ENCODE measurements around the gene MCUB.
A peak's percentile ranks its signal among the peaks of the same experiment; 100 is the strongest.

MCUB gene

DNA sequence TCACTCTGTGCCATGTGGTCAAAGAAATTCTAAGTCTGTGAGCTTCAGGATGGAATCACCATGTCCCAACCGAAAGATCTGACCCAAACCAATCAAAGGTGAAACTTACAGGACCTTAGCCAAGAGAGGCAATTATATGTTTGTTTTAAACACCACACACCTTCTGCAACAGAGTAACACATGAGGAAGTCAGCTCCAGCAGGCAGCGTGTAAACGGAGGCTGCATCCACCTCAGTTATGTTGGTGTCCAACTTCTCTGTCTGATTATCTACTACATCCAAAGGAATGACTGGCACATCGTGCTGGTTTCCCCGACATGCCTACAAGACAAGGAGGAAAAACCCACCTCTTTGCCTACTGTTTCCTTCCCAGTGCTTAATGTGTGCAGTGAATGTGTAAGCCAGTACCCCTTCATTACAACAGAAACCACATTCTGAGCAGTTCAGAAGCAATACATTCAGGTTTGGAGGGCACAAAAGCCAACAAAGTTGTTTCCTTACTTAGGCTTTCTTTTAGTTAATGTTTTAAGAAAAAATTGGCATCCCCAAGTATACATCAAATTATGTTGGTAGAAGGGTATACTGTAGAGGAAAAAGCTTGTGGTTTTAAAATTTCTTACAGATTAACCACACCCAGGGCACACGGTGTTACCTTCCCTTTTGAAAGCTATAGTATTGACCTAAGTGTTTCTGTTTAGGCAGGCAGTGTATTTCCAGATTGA lies 130.8 kb downstream of the MCUB start:
- no peak for DNase-seq

GRCh38 chr4:109691411-109691920 lies 131.4 kb downstream of the MCUB start:
- no peak for DNase-seq

GRCh38 chr4:109698656-109699055 lies 138.6 kb downstream of the MCUB start:
- DNase-seq = no peak

DNA sequence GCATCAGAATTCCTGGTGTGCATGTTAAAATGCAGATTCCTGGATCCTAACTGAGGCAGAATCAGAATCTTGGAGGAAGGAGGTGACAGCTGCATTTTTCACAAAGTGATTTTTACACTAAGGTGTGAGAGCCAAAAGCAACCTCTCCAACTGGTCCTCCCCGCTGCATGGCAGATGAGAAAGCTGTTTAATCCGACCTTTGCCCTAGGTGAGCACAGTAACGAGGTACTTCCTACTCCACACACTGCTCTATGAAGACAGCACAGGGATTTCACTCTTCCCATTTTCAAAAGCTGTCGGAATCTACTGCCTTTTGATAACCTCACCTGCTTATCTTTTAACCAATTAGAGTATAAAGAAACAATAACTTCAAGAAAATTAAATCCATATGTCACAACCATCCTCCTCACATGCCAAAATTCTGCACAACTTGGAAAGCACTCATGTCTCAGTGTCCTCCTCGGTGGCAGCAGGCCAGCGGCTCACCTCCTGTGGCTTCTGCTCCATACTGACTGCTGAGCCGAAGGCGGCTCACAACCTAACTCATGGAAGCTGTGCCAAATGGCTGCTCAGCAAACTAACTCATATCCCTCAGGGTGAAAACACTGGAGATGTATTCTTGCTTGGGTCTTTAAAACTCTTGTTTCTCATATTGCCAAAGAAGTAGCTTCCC lies 139.6 kb downstream of the MCUB start:
- DNase-seq = peak; percentile 54

- peak; percentile 2 for DNase-seq
Measured at GRCh38 chr4:109701566-109702410, 141.7 kb downstream of the MCUB start.

GRCh38 chr4:109702950-109703663 lies 143.1 kb downstream of the MCUB start, which contains the start of gene CASP6:
Gene CASP6, minus strand, starts transcription at chr4:109703445. Its CDS starts 50 bp downstream, at chr4:109703395.
- peak; percentile 90 for DNase-seq

- peak; percentile 33 for DNase-seq
Measured at GRCh38 chr4:109703664-109704361, 143.8 kb downstream of the MCUB start.

- DNase-seq = no peak
Measured at GRCh38 chr4:109708435-109708834, 148.4 kb downstream of the MCUB start.

- no peak for DNase-seq
Measured at GRCh38 chr4:109708990-109709389, 148.9 kb downstream of the MCUB start.

- no peak for DNase-seq
Measured at GRCh38 chr4:109713500-109713899, 153.5 kb downstream of the MCUB start.

DNA sequence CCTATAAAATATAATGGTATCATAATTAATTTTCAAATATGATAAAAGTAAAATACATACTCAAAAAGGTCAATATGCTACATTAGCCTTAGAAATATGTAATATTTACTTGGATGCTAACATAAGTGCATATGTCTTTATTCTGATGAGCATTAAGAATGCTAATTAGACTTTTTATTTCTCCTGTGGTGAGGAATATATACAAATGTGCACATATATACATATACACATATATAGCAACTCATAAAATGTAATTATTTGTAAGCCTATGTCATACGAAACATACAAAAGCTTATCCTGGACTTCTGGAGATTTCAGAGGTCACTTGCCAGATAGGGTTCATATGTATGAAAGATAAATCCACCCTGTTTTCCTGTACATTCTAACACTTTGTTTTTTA lies 158.7 kb downstream of the MCUB start:
- DNase-seq = no peak

DNA sequence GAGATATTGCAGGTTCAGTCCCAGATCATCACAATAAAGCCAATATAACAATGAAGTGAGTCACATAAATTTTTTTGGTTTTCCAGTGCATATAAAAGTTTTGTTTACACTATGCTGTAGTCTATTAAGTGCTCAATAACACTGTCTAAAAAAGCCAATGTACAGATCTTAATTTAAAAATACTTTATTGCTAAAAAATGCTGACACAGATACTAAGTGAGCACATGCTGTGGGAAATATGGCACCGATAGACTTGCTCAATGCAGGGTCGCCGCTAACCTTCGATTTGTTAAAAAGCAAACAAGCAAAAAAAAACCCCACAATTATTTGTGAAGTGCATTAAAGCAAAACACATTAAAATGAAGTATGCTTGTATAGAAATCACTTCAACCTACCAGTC lies 159.6 kb downstream of the MCUB start:
- DNase-seq = no peak

DNA sequence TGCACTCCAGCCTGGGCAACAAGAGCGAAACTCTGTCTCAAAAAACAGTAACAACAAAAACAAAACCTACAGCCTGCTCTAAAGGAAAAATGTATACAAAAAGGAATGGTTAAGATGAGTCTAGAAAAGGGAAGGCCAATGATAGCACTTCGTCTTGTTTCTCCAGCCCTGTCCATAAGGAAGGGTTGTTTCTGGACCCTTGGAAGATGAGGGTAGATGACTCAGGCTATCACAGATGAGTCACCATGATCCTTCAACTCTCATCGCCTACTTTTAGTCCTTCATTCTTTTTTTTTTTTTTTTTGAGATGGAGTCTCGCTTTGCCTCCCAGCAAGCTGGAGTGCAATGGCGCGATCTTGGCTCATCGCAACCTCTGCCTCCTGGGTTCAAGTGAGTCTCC lies 161.0 kb downstream of the MCUB start:
- no peak for DNase-seq

DNA sequence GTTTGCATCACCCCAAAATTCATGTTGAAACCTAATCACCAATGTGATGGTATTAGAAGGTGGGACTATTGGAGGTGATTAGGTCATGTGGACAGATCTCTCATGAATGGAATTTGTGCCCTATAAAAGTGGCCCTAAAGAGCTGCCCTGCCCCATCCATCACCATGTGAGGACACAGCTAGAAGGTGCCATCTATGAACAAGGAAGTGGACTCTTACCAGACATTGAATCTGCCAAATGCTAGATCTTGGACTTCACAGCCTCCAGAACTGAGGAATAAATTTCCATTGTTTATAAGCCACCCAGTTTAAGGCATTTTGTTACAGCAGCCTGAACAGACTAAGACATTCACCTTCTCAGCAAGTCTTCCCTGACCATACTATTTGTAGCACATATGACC lies 162.3 kb downstream of the MCUB start:
- DNase-seq = no peak

DNA sequence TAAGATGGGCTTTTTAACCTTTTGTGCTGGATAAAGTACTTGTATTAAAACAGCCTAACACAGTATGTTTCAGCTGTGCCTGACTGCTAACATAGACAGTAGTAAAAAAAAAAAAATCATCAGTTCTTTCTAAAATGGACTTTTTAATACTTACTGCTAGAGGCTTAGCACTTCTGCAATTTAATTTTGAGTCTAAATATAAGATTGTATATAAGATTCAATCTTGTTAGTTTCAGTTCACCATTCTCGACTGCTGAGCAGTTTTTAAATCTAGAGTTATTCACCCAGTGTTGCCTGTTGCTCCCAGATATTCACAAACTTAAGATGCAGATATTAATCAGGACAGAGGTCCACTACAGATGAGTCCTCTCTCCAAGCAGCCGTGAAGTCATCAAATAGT lies 163.1 kb downstream of the MCUB start:
- no peak for DNase-seq

- peak; percentile 28 for DNase-seq
Measured at GRCh38 chr4:109728385-109728784, 168.3 kb downstream of the MCUB start.

DNA sequence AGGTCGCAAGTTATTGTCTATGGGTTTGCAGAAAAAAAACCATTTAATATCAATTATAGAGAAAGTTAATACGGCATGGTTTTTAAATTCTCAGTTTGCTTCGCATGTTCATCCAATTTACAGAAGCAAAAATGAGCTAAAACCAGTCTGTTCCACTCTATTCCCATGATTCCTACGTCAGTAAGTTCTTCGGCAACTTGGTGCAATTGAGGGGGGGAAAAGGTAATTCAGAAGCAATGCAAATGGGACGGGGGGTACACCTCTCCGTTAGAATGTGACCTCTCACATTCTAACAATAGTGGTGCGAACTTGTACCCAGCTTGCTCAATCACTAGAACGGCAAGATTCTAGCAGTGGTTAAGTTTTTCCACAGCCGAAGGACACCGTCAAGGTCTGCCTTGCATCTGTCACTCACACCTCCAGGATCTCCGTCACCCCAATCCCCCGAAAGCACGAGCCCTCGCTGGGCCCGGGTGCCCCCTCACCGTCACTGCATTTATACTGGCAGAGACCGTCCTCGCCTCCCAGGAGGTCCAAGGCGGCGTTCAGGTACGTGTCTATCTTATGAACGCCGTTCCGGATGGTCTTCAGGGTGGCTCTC lies 169.2 kb downstream of the MCUB start:
- DNase-seq = peak; percentile 47

DNA sequence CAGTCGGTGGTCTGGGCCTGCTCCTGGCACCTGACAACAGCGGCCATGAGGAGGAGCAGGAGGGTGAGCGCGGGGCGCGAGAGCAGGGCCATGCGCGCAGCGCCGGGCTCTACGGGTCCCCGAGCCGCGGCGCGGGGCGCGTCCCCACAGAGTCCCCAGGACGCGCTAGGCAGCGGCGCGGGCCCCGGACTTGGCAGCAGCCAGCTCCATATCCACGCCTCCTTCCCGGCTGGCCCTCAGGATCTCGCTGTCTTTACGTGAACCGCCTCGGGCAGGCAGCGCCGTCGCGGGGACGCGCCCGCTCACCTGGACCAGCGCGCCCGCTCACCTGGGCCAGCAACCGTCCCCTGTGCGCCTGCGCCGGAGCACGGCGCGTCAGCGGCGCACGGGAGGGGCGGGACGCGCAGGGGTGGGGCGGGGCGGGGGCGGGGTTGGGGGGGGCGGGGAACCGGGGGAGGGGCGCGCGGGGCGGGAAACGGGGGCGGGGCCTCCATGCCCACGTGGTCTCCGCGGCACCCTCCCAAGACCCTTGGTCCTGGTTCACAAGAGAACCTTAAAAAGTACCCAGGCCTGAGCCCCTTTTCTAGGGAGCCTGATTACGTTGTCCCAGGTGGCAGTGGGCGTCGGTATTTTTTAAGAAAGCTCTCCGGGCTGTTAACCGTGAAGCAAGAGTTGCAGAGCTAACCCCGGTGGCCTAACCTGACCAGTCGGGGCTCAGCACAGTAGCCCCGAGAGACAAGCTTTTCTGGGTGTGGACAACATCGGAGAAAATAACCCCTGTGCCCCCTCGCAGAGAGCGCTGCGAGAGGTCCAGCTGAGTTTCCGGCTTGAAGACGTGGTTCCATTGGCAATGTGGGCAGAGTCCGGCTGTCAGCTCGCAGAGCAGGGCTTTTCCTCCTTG lies 169.9 kb downstream of the MCUB start, which contains the start of gene PLA2G12A:
Gene PLA2G12A (minus strand): TSS at position 353 of the 901 bp plus-strand sequence. CDS start 261 bp downstream, at position 92.
- peak; percentile 92 for DNase-seq

- DNase-seq = no peak
Measured at GRCh38 chr4:109730619-109731545, 170.8 kb downstream of the MCUB start.

Measured in NCI-H69 (cell line).